GM23338 (cell line): Measurements from ENCODE around the gene C1orf116. TPM values are rescaled to one million over a fixed set of nuclear protein-coding genes. Genes with fewer than 3 reads are reported as not detected.

Source experiments
- ATAC-seq: fragments of 200-7000 bp; cut with Tn5 transposase; 3 replicates; pipeline ENCODE4 v1.9.1; 2020
- DNase-seq: peaks from one replicate; pipeline ENCODE4 v3.0.0-alpha.2; 2015; ENCODE audit warnings: low spot score
- H2AFZ ChIP-seq: fragments of 200-600 bp; sonication (generic); 2 replicates; pipeline ENCODE4 v1.8.0; 2016; ENCODE audit warnings: antibody characterized with exemption, mild to moderate bottlenecking, moderate library complexity
- H3F3A ChIP-seq: fragments of 200-600 bp; sonication (generic); replicated peaks from 2 replicates; pipeline ENCODE4 v1.8.0; 2017; ENCODE audit warnings: antibody characterized with exemption, mixed run types, low read depth
- H3K27ac ChIP-seq: fragments of 200-600 bp; sonication (generic); 2 replicates; pipeline ENCODE4 v1.6.1; 2016; ENCODE audit warnings: low read depth
- H3K27me3 ChIP-seq: fragments of 200-600 bp; sonication (generic); 2 replicates; pipeline ENCODE4 v1.8.0; 2016; ENCODE audit warnings: mild to moderate bottlenecking, mixed run types, moderate library complexity; ENCODE audit not compliant: insufficient read depth
- H3K36me3 ChIP-seq: fragments of 200-600 bp; sonication (generic); 2 replicates; pipeline ENCODE4 v1.8.0; 2016; ENCODE audit warnings: mild to moderate bottlenecking; ENCODE audit not compliant: insufficient read depth
- H3K4me1 ChIP-seq: fragments of 200-600 bp; sonication (generic); 2 replicates; pipeline ENCODE4 v1.8.0; 2016; ENCODE audit warnings: mild to moderate bottlenecking, moderate library complexity; ENCODE audit not compliant: insufficient read depth
- H3K4me2 ChIP-seq: fragments of 200-600 bp; sonication (generic); 2 replicates; pipeline ENCODE4 v1.7.1; 2017; ENCODE audit warnings: mixed run types
- H3K4me3 ChIP-seq: fragments of 200-600 bp; sonication (generic); 2 replicates; pipeline ENCODE4 v1.6.1; 2016; ENCODE audit warnings: mixed run types
- H3K79me2 ChIP-seq: fragments of 200-600 bp; sonication (generic); replicated peaks from 2 replicates; pipeline ENCODE4 v1.8.0; 2017; ENCODE audit warnings: mild to moderate bottlenecking; ENCODE audit not compliant: insufficient read depth
- H3K9me2 ChIP-seq: fragments of 200-600 bp; sonication (generic); 2 replicates; pipeline ENCODE4 v1.8.0; 2017; ENCODE audit not compliant: insufficient read depth
- H4K20me1 ChIP-seq: fragments of 200-600 bp; sonication (generic); replicated peaks from 2 replicates; pipeline ENCODE4 v1.8.0; 2017; ENCODE audit warnings: mild to moderate bottlenecking; ENCODE audit not compliant: insufficient read depth
- H3K27ac Mint-ChIP-seq: 2 replicates; pipeline ENCODE4 v1.8.0; 2020; ENCODE audit warnings: inconsistent platforms, mild to moderate bottlenecking, moderate library complexity, mixed read lengths
- H3K27me3 Mint-ChIP-seq: 3 replicates; pipeline ENCODE4 v1.8.0; 2022; ENCODE audit warnings: low read depth, mild to moderate bottlenecking, moderate library complexity, mixed read lengths, inconsistent platforms; ENCODE audit not compliant: insufficient read depth, poor library complexity
- H3K36me3 Mint-ChIP-seq: 3 replicates; pipeline ENCODE4 v1.8.0; 2021; ENCODE audit warnings: low read depth, mild to moderate bottlenecking, inconsistent platforms, moderate library complexity, mixed read lengths
- H3K4me1 Mint-ChIP-seq: 3 replicates; pipeline ENCODE4 v1.8.0; 2020; ENCODE audit warnings: mild to moderate bottlenecking, inconsistent platforms, mixed read lengths
- H3K4me3 Mint-ChIP-seq: 3 replicates; pipeline ENCODE4 v1.8.0; 2021; ENCODE audit warnings: moderate library complexity, mild to moderate bottlenecking, inconsistent platforms, mixed read lengths
- H3K9me3 Mint-ChIP-seq: 3 replicates; pipeline ENCODE4 v1.8.0; 2020; ENCODE audit warnings: moderate library complexity, mild to moderate bottlenecking, inconsistent platforms, mixed read lengths
- CREB1 ChIP-seq: fragments of 250-450 bp; sonication (Bioruptor Pico); IDR thresholded peaks from 2 replicates; pipeline ENCODE4 v1.5.0; 2020; ENCODE audit warnings: low read depth, mild to moderate bottlenecking, moderate library complexity
- CTCF ChIP-seq, 2 experiments: fragments of 200-600 bp in 1 of 2; sonication (generic) in 1 of 2; conservative IDR thresholded peaks; 2 replicates each; pipeline versions ENCODE4 v1.5.1 to v1.6.1; 2016 to 2017; ENCODE audit warnings: antibody characterized with exemption in 2 of 2, low read depth in 2 of 2, mild to moderate bottlenecking in 2 of 2, moderate library complexity in 1 of 2
- EZH2 ChIP-seq: fragments of 200-600 bp; sonication (generic); IDR thresholded peaks from one replicate; pipeline ENCODE4 v1.8.0; 2017; ENCODE audit warnings: antibody characterized with exemption, mild to moderate bottlenecking, low read depth; ENCODE audit not compliant: unreplicated experiment
- EZH2phosphoT487 ChIP-seq: fragments of 200-600 bp; sonication (generic); IDR thresholded peaks from one replicate; pipeline ENCODE4 v1.8.1; 2018; ENCODE audit warnings: antibody characterized with exemption; ENCODE audit not compliant: unreplicated experiment
- JUNB ChIP-seq: IDR thresholded peaks from one replicate; pipeline ENCODE4 v1.6.1; 2016; ENCODE audit warnings: antibody characterized with exemption; ENCODE audit not compliant: unreplicated experiment
- NANOG ChIP-seq: IDR thresholded peaks from 2 replicates; pipeline ENCODE4 v1.6.1; 2016; ENCODE audit warnings: antibody characterized with exemption, borderline replicate concordance
- POLR2AphosphoS5 ChIP-seq: IDR thresholded peaks from 2 replicates; pipeline ENCODE4 v1.6.1; 2016; ENCODE audit warnings: antibody characterized with exemption, low read depth
- REST ChIP-seq: IDR thresholded peaks from one replicate; pipeline ENCODE4 v1.6.1; 2018; ENCODE audit warnings: antibody characterized with exemption; ENCODE audit not compliant: unreplicated experiment
- STAT1 ChIP-seq: IDR thresholded peaks from one replicate; pipeline ENCODE4 v1.6.1; 2016; ENCODE audit warnings: antibody characterized with exemption; ENCODE audit not compliant: unreplicated experiment
- ZNF114 ChIP-seq: fragments of 250-450 bp; sonication (Bioruptor Pico); IDR thresholded peaks from 2 replicates; pipeline ENCODE4 v1.5.0; 2020; ENCODE audit warnings: mild to moderate bottlenecking, moderate library complexity
- ZNF331 ChIP-seq: fragments of 250-450 bp; sonication (Bioruptor Pico); IDR thresholded peaks from 2 replicates; pipeline ENCODE4 v1.5.0; 2020; ENCODE audit warnings: low read depth, mild to moderate bottlenecking, moderate library complexity
- polyA plus RNA-seq: library from polyadenylated mRNA; unstranded; fragments of >200 nt; fragmentation: Nextera tagmentation; extraction: Ambion mirVana; gene quantifications from 2 replicates; pipeline ENCODE4 v1.2.1, GENCODE V29; 2016
- total RNA-seq: library from RNA; depleted of rRNA; stranded (reverse); fragments of >200 nt; shearing (Covaris generic); gene quantifications from 2 replicates; pipeline ENCODE4 v1.2.3, GENCODE V29; 2014
- TF ChIP-seq, protein P1 (sequence below): fragments of 250-450 bp; sonication (Bioruptor Pico); IDR thresholded peaks from 2 replicates; pipeline ENCODE4 v1.5.0; 2020; ENCODE audit warnings: mild to moderate bottlenecking, moderate library complexity
- TF ChIP-seq, protein P2 (sequence below): IDR thresholded peaks from 2 replicates; pipeline ENCODE4 v1.6.1; 2016; ENCODE audit warnings: antibody characterized with exemption

Gene C1orf116
- total and polyA plus RNA-seq, 2 experiments from 2014 or later = 2.3 to 5.3 TPM

DNA sequence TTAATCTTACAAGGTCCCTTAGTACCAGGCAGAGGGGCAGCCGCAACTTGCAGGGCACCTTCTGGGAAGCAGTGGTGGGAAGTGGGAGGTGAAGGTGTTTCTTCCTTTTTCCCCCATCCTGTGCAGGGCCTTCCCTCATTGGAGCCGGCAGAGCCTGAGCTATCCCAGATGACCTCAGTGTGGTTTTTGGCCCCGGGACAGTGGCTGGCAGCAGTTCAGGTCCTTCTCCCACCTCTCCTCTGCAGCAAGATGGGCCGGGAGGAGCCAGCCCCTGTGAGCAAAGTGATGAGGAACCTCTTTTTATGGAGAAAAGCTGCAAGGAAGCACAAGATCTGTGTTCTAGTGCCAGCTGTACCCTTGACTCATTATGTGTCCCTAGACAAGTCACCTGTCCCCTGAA, 27.3 kb upstream of the C1orf116 start:
- no peak overlapping the region for H3K27ac Mint-ChIP-seq
- H3K4me3 Mint-ChIP-seq = no peak overlapping the region
- Histone ChIP-seq H3K4me1 (no peaks in the 10 kb centered on the region), H3K4me2 (no peak overlapping the region), H3K9me2 (no peaks in the 10 kb centered on the region), H3K79me2 (no peaks in the 10 kb centered on the region), H3K4me3 (no peak overlapping the region), H3F3A (no peaks in the 10 kb centered on the region), H2AFZ (no peak overlapping the region), H3K27ac (no peak overlapping the region), H3K27me3 (no peaks in the 10 kb centered on the region), H3K36me3 (peaks cover 10% of the 10 kb centered on the region; the same call in 1 of the 2 replicates), H4K20me1 (no peaks in the 10 kb centered on the region; the same call in 1 of the 2 replicates)
- H3K4me1 Mint-ChIP-seq = peaks cover 13% of the 10 kb centered on the region
- ATAC-seq (peak; percentile 44), DNase-seq (no peak)
- TF ChIP-seq, protein P1, sequence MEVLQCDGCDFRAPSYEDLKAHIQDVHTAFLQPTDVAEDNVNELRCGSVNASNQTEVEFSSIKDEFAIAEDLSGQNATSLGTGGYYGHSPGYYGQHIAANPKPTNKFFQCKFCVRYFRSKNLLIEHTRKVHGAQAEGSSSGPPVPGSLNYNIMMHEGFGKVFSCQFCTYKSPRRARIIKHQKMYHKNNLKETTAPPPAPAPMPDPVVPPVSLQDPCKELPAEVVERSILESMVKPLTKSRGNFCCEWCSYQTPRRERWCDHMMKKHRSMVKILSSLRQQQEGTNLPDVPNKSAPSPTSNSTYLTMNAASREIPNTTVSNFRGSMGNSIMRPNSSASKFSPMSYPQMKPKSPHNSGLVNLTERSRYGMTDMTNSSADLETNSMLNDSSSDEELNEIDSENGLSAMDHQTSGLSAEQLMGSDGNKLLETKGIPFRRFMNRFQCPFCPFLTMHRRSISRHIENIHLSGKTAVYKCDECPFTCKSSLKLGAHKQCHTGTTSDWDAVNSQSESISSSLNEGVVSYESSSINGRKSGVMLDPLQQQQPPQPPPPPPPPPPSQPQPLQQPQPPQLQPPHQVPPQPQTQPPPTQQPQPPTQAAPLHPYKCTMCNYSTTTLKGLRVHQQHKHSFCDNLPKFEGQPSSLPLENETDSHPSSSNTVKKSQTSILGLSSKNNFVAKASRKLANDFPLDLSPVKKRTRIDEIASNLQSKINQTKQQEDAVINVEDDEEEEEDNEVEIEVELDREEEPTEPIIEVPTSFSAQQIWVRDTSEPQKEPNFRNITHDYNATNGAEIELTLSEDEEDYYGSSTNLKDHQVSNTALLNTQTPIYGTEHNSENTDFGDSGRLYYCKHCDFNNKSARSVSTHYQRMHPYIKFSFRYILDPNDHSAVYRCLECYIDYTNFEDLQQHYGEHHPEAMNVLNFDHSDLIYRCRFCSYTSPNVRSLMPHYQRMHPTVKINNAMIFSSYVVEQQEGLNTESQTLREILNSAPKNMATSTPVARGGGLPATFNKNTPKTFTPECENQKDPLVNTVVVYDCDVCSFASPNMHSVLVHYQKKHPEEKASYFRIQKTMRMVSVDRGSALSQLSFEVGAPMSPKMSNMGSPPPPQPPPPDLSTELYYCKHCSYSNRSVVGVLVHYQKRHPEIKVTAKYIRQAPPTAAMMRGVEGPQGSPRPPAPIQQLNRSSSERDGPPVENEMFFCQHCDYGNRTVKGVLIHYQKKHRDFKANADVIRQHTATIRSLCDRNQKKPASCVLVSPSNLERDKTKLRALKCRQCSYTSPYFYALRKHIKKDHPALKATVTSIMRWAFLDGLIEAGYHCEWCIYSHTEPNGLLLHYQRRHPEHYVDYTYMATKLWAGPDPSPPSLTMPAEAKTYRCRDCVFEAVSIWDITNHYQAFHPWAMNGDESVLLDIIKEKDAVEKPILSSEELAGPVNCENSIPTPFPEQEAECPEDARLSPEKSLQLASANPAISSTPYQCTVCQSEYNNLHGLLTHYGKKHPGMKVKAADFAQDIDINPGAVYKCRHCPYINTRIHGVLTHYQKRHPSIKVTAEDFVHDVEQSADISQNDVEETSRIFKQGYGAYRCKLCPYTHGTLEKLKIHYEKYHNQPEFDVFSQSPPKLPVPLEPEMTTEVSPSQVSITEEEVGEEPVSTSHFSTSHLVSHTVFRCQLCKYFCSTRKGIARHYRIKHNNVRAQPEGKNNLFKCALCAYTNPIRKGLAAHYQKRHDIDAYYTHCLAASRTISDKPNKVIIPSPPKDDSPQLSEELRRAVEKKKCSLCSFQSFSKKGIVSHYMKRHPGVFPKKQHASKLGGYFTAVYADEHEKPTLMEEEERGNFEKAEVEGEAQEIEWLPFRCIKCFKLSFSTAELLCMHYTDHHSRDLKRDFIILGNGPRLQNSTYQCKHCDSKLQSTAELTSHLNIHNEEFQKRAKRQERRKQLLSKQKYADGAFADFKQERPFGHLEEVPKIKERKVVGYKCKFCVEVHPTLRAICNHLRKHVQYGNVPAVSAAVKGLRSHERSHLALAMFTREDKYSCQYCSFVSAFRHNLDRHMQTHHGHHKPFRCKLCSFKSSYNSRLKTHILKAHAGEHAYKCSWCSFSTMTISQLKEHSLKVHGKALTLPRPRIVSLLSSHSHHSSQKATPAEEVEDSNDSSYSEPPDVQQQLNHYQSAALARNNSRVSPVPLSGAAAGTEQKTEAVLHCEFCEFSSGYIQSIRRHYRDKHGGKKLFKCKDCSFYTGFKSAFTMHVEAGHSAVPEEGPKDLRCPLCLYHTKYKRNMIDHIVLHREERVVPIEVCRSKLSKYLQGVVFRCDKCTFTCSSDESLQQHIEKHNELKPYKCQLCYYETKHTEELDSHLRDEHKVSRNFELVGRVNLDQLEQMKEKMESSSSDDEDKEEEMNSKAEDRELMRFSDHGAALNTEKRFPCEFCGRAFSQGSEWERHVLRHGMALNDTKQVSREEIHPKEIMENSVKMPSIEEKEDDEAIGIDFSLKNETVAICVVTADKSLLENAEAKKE (CRISPR knock-in tag) = no peak
- no peak for TF ChIP-seq CTCF (conservative IDR thresholded peaks at IDR 0.05; ENCODE audit: low read depth in 2 of 2)
- no peak for TF ChIP-seq CREB1 (CRISPR knock-in tag)
- TF ChIP-seq NANOG = no peak
- no peak for TF ChIP-seq STAT1
- no peak for TF ChIP-seq EZH2phosphoT487
- TF ChIP-seq POLR2AphosphoS5 = no peak
- TF ChIP-seq ZNF114 (CRISPR knock-in tag) = no peak
- TF ChIP-seq JUNB = no peak
- TF ChIP-seq REST = no peak
- TF ChIP-seq ZNF331 (CRISPR knock-in tag) = no peak
- TF ChIP-seq, protein P2, sequence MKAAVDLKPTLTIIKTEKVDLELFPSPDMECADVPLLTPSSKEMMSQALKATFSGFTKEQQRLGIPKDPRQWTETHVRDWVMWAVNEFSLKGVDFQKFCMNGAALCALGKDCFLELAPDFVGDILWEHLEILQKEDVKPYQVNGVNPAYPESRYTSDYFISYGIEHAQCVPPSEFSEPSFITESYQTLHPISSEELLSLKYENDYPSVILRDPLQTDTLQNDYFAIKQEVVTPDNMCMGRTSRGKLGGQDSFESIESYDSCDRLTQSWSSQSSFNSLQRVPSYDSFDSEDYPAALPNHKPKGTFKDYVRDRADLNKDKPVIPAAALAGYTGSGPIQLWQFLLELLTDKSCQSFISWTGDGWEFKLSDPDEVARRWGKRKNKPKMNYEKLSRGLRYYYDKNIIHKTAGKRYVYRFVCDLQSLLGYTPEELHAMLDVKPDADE = no peak
- no peak for TF ChIP-seq EZH2
- H3K36me3 Mint-ChIP-seq = peaks cover 31% of the 10 kb centered on the region
- H3K27me3 Mint-ChIP-seq = peaks cover 2% of the 10 kb centered on the region
- H3K9me3 Mint-ChIP-seq = no peaks in the 10 kb centered on the region
